ENCODE data around the gene RAB11B.

RAB11B gene

GRCh38 chr19:8355631-8356402 lies 34.3 kb upstream of the RAB11B start:
- no peak for TF ChIP-seq Cebpa-rat (IDR thresholded peaks at IDR 0.05)
- Histone ChIP-seq H3K4me1 (peaks cover 0 to 44% (median 23%) of the 10 kb centered on the region in 10 experiments; a peak in 17 of 20 replicates), H3K4me2 (peak overlapping the region in 6 of 11 experiments; percentile 11 to 70 (median 48); a peak in 11 of 22 replicates), H3K36me3 (no peaks in the 10 kb centered on the region), H4K20me1 (no peaks in the 10 kb centered on the region), H3K4me3 (no peak overlapping the region), H3K27ac (no peak overlapping the region), H3K9ac (0 out of 22 replicates have a peak overlapping the region, but pooled peaks of 3 of the 11 experiments have one; percentile 2 to 16 (median 13)), H3K27me3 (peaks cover 0 to 3% (median 0%) of the 10 kb centered on the region in 11 experiments; a peak in 3 of 22 replicates), H3K9me3 (replicated peaks in 1 of 11) (peaks cover 0 to 8% (median 0%) of the 10 kb centered on the region in 11 experiments; a peak in 5 of 22 replicates)

DNA sequence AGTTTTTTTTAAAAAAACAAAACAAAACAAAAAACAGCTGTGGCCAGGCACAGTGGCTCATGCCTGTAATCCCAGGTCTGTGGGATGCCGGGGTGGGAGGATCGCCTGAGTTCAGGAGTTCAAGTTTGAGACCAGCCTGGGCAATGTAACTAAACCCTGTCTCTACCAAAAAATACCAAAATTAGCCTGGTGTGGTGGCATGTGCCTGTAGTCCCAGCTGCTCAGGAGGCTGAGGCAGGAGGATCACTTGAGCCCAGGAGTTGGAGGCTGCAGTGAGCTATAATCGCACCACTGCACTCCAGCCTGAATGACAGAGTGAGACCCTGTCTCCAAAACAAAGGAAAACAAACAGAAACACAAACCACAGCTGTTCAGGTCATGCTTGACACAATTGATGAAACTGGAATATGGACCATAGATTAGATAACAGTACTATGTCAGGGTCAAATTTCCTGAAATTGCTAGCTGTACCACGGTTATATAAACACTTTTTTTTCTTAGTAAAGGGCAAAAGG lies 33.1 kb upstream of the RAB11B start:
- Histone ChIP-seq H4K20me1 (0 out of 22 replicates have a peak, but pooled peaks cover 0 to 2% (median 0%) of the 10 kb centered on the region in 11 experiments), H3K9me3 (replicated peaks in 1 of 11) (peaks cover 0 to 8% (median 0%) of the 10 kb centered on the region in 11 experiments; a peak in 5 of 22 replicates), H3K36me3 (no peaks in the 10 kb centered on the region), H3K4me1 (peaks cover 5 to 50% (median 27%) of the 10 kb centered on the region in 10 experiments; a peak in 18 of 20 replicates), H3K27me3 (peaks cover 0 to 7% (median 5%) of the 10 kb centered on the region in 11 experiments; a peak in 14 of 22 replicates), H3K4me3 (no peak overlapping the region), H3K4me2 (no peak overlapping the region), H3K9ac (no peak overlapping the region), H3K27ac (no peak overlapping the region)
- TF ChIP-seq Cebpa-rat (IDR thresholded peaks at IDR 0.05), result no peak

GRCh38 chr19:8358948-8359347 lies 31.2 kb upstream of the RAB11B start:
- Histone ChIP-seq H3K36me3 (no peaks in the 10 kb centered on the region), H3K4me3 (no peak overlapping the region), H3K9me3 (replicated peaks in 1 of 11) (peaks cover 0 to 8% (median 0%) of the 10 kb centered on the region in 11 experiments; a peak in 5 of 22 replicates), H3K27ac (no peak overlapping the region), H3K9ac (no peak overlapping the region), H3K4me1 (peaks cover 20 to 48% (median 33%) of the 10 kb centered on the region in 10 experiments), H3K27me3 (peaks cover 8 to 23% (median 22%) of the 10 kb centered on the region in 11 experiments; a peak in 21 of 22 replicates), H4K20me1 (peaks cover 0 to 4% (median 0%) of the 10 kb centered on the region in 11 experiments; a peak in 1 of 22 replicates), H3K4me2 (no peak overlapping the region)
- TF ChIP-seq Cebpa-rat (IDR thresholded peaks at IDR 0.05), result no peak

DNA sequence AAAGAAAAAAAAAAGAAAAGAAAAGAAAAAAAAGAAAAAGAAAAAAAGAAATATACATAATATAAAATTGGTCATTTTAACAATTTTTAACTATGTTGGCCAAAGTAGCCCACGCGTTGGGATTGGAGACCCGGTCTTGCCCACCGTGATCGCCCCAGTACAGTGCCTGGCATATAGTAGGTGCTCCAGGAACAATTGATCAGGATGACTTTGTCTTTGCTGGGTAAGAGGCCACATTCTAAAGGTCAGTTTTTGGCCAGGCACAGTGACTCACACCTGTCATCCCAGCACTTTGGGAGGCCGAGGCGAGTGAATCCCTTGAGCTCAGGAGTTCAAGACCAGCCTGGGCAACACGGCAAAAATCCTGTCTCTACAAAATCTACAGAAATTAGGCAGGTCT lies 30.0 kb upstream of the RAB11B start:
- H3K4me2 ChIP-seq, result no peak overlapping the region
- H3K9me3 ChIP-seq (replicated peaks in 1 of 11), result peaks cover 0 to 8% (median 0%) of the 10 kb centered on the region in 11 experiments; a peak in 5 of 22 replicates
- H4K20me1 ChIP-seq, result peaks cover 0 to 12% (median 8%) of the 10 kb centered on the region in 11 experiments; a peak in 10 of 22 replicates
- H3K4me1 ChIP-seq, result peaks cover 26 to 48% (median 34%) of the 10 kb centered on the region in 10 experiments
- TF ChIP-seq Cebpa-rat (IDR thresholded peaks at IDR 0.05), result no peak
- H3K36me3 ChIP-seq, result no peaks in the 10 kb centered on the region
- H3K4me3 ChIP-seq, result no peak overlapping the region
- no peak overlapping the region for H3K9ac ChIP-seq
- no peak overlapping the region for H3K27ac ChIP-seq
- peaks cover 20 to 36% (median 35%) of the 10 kb centered on the region in 11 experiments for H3K27me3 ChIP-seq

DNA sequence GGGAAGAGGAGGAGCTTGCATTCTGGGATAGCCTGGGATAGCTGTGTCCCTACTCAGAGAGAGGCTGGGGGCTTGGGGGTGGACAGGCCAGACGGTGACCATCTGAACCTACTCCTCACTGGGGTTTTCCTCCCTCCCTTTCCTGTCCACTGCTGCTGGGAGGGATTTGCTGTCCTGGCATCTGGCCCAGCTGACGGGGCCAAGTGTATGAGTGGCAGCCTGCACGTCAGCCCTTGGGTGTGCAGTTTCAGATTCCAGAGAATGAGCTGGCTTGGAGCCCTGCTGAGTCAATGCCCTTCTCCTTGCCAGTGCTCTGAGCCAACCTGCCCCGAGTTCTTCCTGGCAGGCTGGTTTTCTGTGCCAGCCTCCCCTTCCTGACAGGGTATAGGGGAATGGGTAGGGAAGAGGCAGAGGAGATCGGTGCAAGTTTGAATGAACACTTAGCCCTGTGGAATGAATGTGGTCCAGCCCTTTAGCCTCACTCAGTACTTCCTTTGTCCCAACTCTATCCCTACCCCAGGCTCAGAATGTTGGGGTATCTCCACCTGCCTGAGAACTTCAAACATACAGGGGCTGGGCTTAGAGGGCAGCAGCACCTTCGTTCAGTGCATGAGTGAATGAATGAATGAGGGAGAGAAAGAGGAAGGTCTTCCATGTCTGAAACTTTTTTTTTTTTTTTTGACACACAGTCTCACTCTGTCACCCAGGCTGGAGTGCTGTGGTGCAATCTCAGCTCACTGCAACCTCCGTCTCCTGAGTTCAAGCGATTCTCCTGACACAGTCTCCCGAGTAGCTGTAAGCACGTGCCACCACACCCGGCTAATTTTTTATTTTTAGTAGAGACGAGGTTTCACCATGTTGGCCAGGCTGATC lies 28.0 kb upstream of the RAB11B start:
- H3K9me3 ChIP-seq (replicated peaks in 1 of 11), result no peaks in the 10 kb centered on the region
- H3K36me3 ChIP-seq, result no peaks in the 10 kb centered on the region
- H3K4me3 ChIP-seq, result no peak overlapping the region
- 0 out of 22 replicates have a peak overlapping the region, but pooled peaks of 1 of the 11 experiments have one; percentile 26 for H3K27ac ChIP-seq
- peak overlapping the region in 1 of 11 experiments; percentile 6; a peak in 1 of 22 replicates for H3K9ac ChIP-seq
- H3K27me3 ChIP-seq, result peaks cover 38 to 54% (median 53%) of the 10 kb centered on the region in 11 experiments
- peak overlapping the region; percentile 12 to 78 (median 37); a peak in 17 of 22 replicates for H3K4me2 ChIP-seq
- peaks cover 28 to 37% (median 32%) of the 10 kb centered on the region in 10 experiments for H3K4me1 ChIP-seq
- peaks cover 0 to 28% (median 14%) of the 10 kb centered on the region in 11 experiments; a peak in 14 of 22 replicates for H4K20me1 ChIP-seq
- no peak for TF ChIP-seq Cebpa-rat (IDR thresholded peaks at IDR 0.05)

DNA sequence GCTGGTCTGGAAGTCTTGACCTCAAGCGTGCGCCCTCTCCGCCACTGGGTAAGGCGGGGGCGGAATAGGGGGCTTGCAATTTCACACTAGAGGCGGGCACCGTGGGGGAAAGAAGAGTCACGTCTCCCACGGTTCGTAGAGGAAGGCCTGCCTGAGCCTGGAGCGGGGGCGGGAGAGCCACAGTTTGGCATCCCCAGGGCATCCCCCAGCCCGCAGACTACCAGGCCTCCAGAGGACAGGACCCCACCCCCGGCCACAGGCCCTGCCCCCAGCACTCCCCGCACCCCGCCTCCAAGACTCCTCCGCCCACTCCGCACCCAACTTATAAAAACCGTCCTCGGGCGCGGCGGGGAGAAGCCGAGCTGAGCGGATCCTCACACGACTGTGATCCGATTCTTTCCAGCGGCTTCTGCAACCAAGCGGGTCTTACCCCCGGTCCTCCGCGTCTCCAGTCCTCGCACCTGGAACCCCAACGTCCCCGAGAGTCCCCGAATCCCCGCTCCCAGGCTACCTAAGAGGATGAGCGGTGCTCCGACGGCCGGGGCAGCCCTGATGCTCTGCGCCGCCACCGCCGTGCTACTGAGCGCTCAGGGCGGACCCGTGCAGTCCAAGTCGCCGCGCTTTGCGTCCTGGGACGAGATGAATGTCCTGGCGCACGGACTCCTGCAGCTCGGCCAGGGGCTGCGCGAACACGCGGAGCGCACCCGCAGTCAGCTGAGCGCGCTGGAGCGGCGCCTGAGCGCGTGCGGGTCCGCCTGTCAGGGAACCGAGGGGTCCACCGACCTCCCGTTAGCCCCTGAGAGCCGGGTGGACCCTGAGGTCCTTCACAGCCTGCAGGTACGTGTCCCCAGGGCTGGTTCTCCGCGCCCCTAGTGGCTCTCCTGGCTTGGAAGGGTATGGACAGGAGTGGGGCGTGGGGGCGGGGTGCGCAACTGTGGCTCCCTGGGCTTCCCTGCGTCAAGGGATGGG lies 26.1 kb upstream of the RAB11B start, which contains the start of gene ANGPTL4:
ANGPTL4 (plus strand) TSS at position 353 of the 969 bp plus-strand sequence; CDS start at position 520, 167 bp downstream.
- H3K9ac ChIP-seq, result peak within 1 kb of the TSS; percentile 17 to 71 (median 46); a peak in 18 of 22 replicates
- no peaks in the 10 kb centered on the region for H3K36me3 ChIP-seq
- H4K20me1 ChIP-seq, result peaks cover 0 to 31% (median 14%) of the 10 kb centered on the region in 11 experiments; a peak in 14 of 22 replicates
- H3K9me3 ChIP-seq (replicated peaks in 1 of 11), result no peaks in the 10 kb centered on the region
- peak within 1 kb of the TSS; percentile 90 to 100 (median 96) for H3K4me2 ChIP-seq
- peaks cover 47 to 69% (median 64%) of the 10 kb centered on the region in 11 experiments for H3K27me3 ChIP-seq
- peak within 1 kb of the TSS in 4 of 11 experiments; percentile 48 to 55 (median 52); a peak in 7 of 22 replicates for H3K27ac ChIP-seq
- H3K4me3 ChIP-seq, result peak within 1 kb of the TSS; percentile 44 to 67 (median 57)
- no peak for TF ChIP-seq Cebpa-rat (IDR thresholded peaks at IDR 0.05)
- H3K4me1 ChIP-seq, result peaks cover 40 to 50% (median 44%) of the 10 kb centered on the region in 10 experiments

- Histone ChIP-seq H3K9me3 (replicated peaks in 1 of 11) (no peaks in the 10 kb centered on the region), H3K4me3 (no peak overlapping the region), H3K27ac (no peak overlapping the region), H3K9ac (no peak overlapping the region), H4K20me1 (peaks cover 0 to 31% (median 14%) of the 10 kb centered on the region in 11 experiments; a peak in 14 of 22 replicates), H3K27me3 (peaks cover 47 to 69% (median 64%) of the 10 kb centered on the region in 11 experiments), H3K4me2 (no peak overlapping the region), H3K36me3 (no peaks in the 10 kb centered on the region; a peak in 1 of 22 replicates), H3K4me1 (peaks cover 40 to 52% (median 47%) of the 10 kb centered on the region in 10 experiments)
- no peak for TF ChIP-seq Cebpa-rat (IDR thresholded peaks at IDR 0.05)
Measured at GRCh38 chr19:8366121-8366581, 24.0 kb upstream of the RAB11B start.

Data from BLaER1 treated with 17β-estradiol and CSF1 and Interleukin-3, amounts not matched to agents 10 nM and 100 nM (cell line).